ENCODE results near the gene RARB.

The RARB gene

DNA sequence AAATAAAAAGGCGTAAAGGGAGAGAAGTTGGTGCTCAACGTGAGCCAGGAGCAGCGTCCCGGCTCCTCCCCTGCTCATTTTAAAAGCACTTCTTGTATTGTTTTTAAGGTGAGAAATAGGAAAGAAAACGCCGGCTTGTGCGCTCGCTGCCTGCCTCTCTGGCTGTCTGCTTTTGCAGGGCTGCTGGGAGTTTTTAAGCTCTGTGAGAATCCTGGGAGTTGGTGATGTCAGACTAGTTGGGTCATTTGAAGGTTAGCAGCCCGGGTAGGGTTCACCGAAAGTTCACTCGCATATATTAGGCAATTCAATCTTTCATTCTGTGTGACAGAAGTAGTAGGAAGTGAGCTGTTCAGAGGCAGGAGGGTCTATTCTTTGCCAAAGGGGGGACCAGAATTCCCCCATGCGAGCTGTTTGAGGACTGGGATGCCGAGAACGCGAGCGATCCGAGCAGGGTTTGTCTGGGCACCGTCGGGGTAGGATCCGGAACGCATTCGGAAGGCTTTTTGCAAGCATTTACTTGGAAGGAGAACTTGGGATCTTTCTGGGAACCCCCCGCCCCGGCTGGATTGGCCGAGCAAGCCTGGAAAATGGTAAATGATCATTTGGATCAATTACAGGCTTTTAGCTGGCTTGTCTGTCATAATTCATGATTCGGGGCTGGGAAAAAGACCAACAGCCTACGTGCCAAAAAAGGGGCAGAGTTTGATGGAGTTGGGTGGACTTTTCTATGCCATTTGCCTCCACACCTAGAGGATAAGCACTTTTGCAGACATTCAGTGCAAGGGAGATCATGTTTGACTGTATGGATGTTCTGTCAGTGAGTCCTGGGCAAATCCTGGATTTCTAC, at the start of gene RARB:
RARB (plus strand) TSS at position 322 of the 847 bp plus-strand sequence; CDS start at position 791, 469 bp downstream.
- H3K4me3 ChIP-seq (ENCODE audit: low read length), result peak within 1 kb of the TSS; percentile 5; the same call in 1 of the 2 replicates
- TF ChIP-seq ZNF274 (IDR thresholded peaks at IDR 0.05; ENCODE audit: low read depth, low read length), result no peak

DNA sequence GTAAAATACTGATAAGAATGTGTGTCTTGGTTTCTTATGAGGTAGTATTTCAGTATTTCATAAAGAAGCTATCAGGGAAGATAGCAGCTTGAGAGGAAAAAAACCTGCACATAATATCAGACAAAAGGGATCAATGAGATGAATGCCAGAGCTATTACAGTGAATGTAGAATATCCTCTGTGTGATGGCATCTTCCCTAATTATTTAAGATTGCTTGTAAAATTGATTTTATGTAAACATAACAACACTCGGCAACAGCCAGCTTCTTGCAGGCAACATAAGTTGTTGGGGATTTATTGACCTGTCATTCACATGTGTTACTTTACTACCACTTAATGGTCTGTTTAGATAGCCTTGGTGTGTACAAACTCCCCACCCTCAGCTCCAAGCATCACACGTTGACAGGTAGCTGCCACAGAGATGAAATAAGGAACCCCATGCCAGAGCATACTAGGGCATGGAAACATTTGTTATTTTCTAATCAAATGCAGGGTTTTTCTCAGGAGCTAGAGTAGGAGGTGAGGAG, 49.2 kb upstream of the RARB start:
- no peak overlapping the region for H3K4me3 ChIP-seq (ENCODE audit: low read length)
- TF ChIP-seq ZNF274 (IDR thresholded peaks at IDR 0.05; ENCODE audit: low read depth, low read length), result no peak

DNA sequence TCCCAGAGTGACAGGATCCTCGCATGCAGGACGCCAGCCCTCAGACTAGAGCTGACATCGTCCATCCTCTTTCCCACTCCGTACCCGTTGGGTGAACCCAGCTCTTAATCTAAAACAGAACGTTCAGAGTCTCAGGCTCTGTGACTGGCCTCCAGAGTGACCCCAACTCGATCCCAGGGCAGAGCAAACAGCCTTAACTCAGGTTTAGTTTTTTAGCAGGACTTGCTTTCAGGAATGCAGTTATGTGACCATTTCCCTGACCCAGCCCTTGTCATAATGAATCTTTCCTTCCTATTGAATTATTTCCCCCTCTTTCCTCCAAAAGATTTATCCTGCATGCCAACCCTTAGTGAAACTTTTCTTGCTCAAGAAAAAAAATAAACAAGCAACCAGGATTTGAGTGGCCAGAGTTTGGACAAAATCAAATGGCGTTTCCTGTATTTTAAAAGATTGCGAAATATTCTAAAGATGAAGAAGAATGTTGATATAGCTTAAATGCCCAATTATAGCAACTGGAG, 47.8 kb upstream of the RARB start:
- TF ChIP-seq ZNF274 (IDR thresholded peaks at IDR 0.05; ENCODE audit: low read depth, low read length), result no peak
- H3K4me3 ChIP-seq (ENCODE audit: low read length), result no peak overlapping the region

DNA sequence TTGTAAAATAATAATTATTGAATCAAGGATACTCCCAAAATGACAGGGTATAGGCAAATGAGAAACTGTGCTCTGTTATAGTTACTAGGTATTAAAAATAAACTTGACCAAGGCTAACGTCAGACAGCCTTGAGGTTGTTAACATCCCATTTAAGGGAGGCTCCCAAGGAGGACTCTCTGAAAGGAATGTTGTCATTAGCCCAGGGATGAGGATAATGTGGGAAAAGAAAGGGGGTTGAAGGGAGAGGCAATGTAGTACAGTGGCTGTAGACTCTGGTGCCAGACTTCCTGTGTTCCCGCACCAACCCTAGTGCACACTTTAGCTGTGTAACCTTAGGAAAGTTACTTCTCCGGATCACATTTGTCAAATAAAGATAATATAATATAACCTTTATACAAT, 47.0 kb upstream of the RARB start:
- H3K4me3 ChIP-seq (ENCODE audit: low read length), result no peak overlapping the region
- TF ChIP-seq ZNF274 (IDR thresholded peaks at IDR 0.05; ENCODE audit: low read depth, low read length), result no peak

DNA sequence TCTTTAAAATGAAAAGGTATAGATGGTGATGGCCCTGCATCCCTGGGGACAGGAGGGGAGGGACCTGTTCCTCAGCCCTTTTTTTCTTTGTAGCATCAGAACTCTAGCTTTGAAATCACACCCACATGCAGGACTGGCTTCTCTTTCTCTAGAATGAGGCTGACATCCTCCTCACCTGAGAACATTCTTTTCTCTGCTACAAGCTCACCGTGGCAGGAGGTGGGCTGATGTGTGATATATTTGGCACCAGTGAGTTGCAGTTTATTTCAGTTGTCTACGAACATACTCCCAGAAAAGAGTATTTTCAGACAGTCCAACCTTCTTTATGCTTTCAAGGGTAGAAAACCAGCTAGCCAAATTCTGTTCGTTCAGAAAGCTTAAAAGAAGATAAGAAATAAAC, 43.6 kb upstream of the RARB start:
- H3K4me3 ChIP-seq (ENCODE audit: low read length), result no peak overlapping the region
- no peak for TF ChIP-seq ZNF274 (IDR thresholded peaks at IDR 0.05; ENCODE audit: low read depth, low read length)

DNA sequence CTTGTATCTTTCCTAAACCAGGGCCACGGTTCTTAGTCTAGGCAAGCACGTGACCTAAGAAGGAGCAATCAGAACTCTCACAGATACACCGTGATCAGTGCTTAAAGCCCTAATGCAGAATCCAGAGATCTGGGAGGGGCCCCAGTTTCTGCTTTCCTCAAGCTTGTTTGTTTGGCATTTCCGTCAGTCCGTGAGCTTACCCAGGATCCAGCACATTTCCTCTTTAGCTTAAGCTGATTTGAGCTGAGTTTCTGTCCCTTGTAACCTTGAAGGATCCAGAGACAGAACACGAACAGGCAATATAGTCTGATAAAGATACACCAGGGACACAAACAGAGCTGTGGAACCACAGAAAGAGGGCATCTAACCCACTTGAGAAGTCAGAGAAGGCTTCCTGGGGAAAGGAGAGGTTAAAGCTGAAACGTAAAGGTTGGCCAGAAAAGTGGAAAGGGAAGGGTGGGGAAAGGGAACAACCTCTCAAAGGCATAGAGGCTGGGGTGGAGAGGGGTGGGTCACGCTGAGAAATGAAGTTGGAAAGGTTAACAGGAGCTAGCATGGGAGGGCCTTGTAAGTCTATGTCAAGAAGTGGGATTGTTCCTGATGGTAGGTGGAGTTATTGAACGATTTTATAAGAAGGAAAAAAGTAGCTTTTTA, 42.1 kb upstream of the RARB start:
- H3K4me3 ChIP-seq (ENCODE audit: low read length), result no peak overlapping the region
- TF ChIP-seq ZNF274 (IDR thresholded peaks at IDR 0.05; ENCODE audit: low read depth, low read length), result no peak

DNA sequence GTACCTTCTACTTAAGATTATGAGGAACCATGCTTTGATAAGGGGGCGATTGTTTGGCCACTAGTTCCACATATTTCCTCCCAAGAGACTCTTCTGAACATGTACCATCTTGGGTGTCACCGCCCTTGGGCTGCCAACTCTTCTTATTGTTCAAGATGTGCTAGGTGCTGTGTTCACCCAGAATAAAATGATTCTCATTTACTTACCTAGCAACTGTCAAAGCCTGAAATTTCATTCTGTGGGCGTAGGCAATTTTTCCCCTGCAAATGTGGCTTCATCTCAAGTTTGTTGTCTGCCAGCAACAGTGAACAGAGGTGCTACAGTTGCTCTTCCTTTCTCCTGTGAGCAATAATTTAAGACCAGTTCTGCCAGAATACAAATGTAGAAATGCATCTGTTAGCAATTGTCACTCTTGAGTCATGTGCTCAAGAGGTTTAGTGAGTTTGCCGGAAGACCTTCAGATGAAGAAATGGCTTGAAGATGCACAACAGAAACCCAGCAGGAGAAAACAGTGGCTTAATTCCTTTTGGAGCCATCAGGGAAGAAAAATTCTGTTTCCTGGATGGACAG, 41.3 kb upstream of the RARB start:
- TF ChIP-seq ZNF274 (IDR thresholded peaks at IDR 0.05; ENCODE audit: low read depth, low read length), result no peak
- no peak overlapping the region for H3K4me3 ChIP-seq (ENCODE audit: low read length)

DNA sequence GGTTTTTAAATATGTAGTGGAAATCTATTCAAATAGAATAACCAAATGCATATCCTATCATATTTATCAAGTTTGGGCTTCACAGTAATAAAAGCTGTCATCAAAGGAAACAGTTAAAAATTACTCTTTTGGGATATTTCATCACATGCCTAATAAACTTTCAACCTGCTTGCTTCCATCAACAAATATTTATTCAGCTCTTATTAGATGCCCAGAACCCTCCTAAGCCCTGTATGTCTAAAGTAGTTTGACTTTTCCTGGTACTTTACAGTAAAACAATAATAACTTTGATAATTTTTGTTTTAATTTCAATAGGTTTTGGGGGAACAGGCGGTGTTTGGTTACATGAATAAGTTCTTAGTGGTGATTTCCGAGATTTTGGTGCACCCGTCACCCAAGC, 37.5 kb upstream of the RARB start:
- H3K4me3 ChIP-seq (ENCODE audit: low read length), result no peak overlapping the region
- TF ChIP-seq ZNF274 (IDR thresholded peaks at IDR 0.05; ENCODE audit: low read depth, low read length), result no peak

DNA sequence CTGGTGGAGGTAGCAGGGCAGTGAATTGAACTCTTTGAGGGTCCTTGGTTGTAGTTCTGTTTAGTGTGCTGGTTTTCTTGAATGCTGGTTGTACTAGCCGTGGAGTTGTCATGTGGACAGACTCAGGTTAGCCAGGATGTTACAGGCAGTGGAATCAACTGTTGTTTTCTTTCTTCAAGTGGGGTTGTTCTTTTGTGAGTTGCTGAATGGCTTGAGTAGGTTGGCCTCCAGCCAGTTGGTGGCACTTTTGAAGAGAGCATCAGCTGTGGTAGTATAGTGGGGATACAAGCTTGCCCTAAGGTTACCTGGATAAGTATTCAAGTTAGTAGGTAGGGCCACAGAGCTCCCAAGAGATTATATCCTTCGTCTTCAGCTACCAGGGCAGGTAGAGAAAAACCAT, 31.8 kb upstream of the RARB start:
- no peak overlapping the region for H3K4me3 ChIP-seq (ENCODE audit: low read length)
- TF ChIP-seq ZNF274 (IDR thresholded peaks at IDR 0.05; ENCODE audit: low read depth, low read length), result no peak

DNA sequence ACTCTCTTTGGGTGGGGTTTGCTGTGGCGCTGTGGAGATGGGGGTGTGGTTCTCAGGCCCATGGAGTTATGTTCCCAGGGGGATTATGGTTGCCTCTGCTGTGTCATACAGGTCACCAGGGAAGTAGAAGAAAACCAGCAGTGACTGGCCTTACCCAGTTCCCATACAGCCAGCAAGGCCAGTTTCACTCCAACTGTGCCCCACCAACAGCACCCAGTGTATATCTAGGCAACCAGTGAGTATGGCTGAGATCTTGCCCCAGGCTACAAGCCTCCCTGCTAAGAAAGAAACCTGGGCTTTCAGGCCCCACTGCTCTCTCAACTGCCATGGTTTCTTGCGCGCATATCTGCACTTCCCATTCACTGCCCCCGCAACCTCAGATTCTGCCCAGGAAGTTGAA, 31.4 kb upstream of the RARB start:
- no peak for TF ChIP-seq ZNF274 (IDR thresholded peaks at IDR 0.05; ENCODE audit: low read depth, low read length)
- no peak overlapping the region for H3K4me3 ChIP-seq (ENCODE audit: low read length)

DNA sequence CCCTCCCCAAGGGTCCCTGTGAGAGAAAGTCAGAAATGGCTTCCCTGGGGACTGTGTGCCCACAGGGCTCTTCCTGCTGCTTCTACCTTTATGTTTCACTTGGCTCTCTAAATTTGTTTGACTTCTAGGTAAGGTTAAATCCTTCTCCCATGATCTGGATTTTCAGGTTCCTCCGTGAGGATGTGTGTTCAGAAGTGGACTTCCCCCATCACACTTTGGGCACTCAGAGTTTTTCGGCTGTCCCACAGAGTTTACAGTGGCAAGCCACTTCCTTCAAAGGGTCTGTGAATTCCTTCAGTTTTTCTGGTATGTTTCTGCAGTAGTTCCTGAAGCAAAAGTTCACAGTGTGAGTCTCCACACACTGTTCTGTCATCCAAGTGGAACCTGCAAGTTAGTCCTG, 30.9 kb upstream of the RARB start:
- H3K4me3 ChIP-seq (ENCODE audit: low read length), result no peak overlapping the region
- TF ChIP-seq ZNF274 (IDR thresholded peaks at IDR 0.05; ENCODE audit: low read depth, low read length), result no peak

DNA sequence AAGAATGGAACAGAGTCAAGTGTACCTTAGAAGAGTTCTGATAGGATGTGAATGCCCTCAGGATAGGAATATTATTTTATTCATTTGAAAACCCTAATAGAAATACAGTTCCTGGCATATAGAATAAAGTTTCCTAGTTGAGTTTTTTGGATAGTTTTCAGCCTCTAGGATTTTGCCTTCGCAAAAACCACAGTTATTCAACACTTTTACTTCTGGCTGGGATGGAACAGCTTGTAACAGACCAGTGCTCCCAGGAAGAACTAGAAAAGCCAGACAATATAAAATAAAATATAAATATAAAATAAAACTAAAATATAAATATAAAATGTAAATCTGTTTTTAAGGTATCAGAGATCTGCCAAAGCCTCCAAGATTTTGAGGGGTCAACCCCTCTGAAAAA, 27.5 kb upstream of the RARB start:
- TF ChIP-seq ZNF274 (IDR thresholded peaks at IDR 0.05; ENCODE audit: low read depth, low read length), result no peak
- H3K4me3 ChIP-seq (ENCODE audit: low read length), result no peak overlapping the region

DNA sequence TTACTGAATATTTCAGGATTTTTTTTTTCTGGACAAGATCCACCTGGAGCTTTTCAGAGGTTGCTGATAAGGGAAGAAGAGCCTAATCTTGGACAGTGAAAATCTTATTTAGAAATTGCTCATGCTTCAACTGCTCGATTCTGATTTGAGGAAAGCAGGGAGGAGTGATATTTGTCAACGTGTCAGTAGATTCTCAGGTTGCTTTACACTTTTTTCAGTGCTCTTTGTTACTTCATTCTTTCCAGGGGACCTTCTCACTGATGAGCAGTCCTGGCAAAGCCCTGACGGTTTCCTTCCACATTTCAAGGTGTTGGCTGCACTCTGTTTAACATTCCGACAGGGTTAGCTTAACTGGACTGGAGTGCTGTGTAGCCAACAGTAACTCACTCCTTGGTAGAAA, 24.1 kb upstream of the RARB start:
- no peak overlapping the region for H3K4me3 ChIP-seq (ENCODE audit: low read length)
- TF ChIP-seq ZNF274 (IDR thresholded peaks at IDR 0.05; ENCODE audit: low read depth, low read length), result no peak

DNA sequence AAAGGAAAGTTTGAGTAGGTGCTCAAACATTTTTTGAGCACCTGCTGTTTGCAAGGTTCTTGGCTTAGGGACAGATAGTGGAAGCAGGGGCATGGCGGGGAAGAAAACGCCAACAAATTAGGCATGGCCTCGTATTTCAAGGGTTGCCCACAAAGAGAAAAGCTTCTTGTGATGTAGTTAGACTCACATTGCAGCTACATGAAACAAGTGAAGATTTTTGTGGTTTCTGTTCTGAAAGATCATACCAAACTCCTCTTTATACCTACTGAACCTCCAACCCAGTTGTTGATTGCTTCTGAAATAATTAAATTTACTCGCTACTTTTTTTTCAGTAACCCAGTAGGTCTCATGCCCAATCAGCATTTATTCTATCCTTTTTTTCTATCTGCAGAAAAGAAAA, 23.5 kb upstream of the RARB start:
- TF ChIP-seq ZNF274 (IDR thresholded peaks at IDR 0.05; ENCODE audit: low read depth, low read length), result no peak
- H3K4me3 ChIP-seq (ENCODE audit: low read length), result no peak overlapping the region

DNA sequence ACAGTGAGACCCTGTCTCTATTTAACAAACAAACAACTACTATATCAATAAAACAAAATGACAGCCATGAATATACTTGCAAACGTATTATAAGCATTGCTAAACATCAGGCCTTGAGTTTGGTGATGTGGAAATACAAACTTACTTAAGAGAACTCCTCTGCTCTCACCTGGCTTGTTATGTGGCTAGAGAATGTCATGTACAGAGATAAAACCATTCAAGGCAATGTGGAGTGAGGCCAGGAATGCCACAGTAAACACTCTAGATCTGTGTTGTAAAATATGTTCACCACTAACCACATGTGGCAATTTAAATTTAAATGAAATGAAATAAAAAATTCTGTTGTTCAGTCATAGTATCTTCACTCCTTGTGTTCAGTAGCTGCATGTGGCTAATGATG, 22.7 kb upstream of the RARB start:
- no peak overlapping the region for H3K4me3 ChIP-seq (ENCODE audit: low read length)
- TF ChIP-seq ZNF274 (IDR thresholded peaks at IDR 0.05; ENCODE audit: low read depth, low read length), result no peak

Measured in GM08714 (cell line).